AG04450 (cell line): ENCODE measurements around the gene FCAMR. TPM values are rescaled to one million over a fixed set of nuclear protein-coding genes. Genes with fewer than 3 reads are reported as not detected.

ENCODE experiments used
- CTCF ChIA-PET: fragments of 300-600, 350-600 bp; formaldehyde crosslinking; extraction: SDS; loops from one replicate; lab custom pipeline; 2022; ENCODE audit warnings: antibody characterized with exemption, inconsistent platforms; lab: Charles Lee
- POLR2A ChIA-PET: fragments of 350-600 bp; formaldehyde crosslinking; extraction: SDS; loops from one replicate; lab custom pipeline; 2021; ENCODE audit warnings: antibody characterized with exemption, inconsistent platforms; lab: Yijun Ruan, JAX
- DNase-seq: peaks from one replicate; pipeline ENCODE4 v3.0.0-alpha.2; 2011; ENCODE audit warnings: low read depth, low spot score
- H3K27ac ChIP-seq: one replicate; pipeline ENCODE4 v1.5.1; 2012; ENCODE audit warnings: low read depth, low read length, control low read depth
- H3K27me3 ChIP-seq: one replicate; pipeline ENCODE4 v1.6.0; 2012; ENCODE audit warnings: low read length; ENCODE audit not compliant: control insufficient read depth, insufficient read depth
- H3K4me3 ChIP-seq: 2 replicates; pipeline ENCODE4 v1.5.1; 2011; ENCODE audit warnings: mild to moderate bottlenecking, low read depth, low read length, control low read depth
- H3K9me3 ChIP-seq: 2 replicates; pipeline ENCODE4 v1.5.1; 2012; ENCODE audit warnings: low read length; ENCODE audit not compliant: control insufficient read depth, insufficient read depth
- CTCF ChIP-seq: IDR thresholded peaks from 2 replicates; pipeline ENCODE4 v1.5.1; 2011; ENCODE audit warnings: low read depth, low read length, control low read depth, inconsistent platforms
- polyA plus RNA-seq: library from polyadenylated mRNA; depleted of rRNA; stranded (reverse); fragments of >200 nt; gene quantifications from 2 replicates; pipeline ENCODE4 v1.2.3, GENCODE V29; 2011

Gene FCAMR
- polyA plus RNA-seq, 1 experiment, result not detected

- CTCF ChIA-PET, result no interaction called here
- no peak for TF ChIP-seq CTCF
- no peak for DNase-seq
- POLR2A ChIA-PET, result no interaction called here
- Histone ChIP-seq H3K9me3 (no peaks in the 10 kb centered on the region; the same call in 1 of the 2 replicates), H3K27me3 (peaks cover 56% of the 10 kb centered on the region), H3K27ac (no peak overlapping the region), H3K4me3 (no peak overlapping the region)
Observed at GRCh38 chr1:206940588-206940936, 29.7 kb downstream of the FCAMR start.

GRCh38 chr1:206939841-206940587 is 30.2 kb downstream of the FCAMR start:
- no peak for TF ChIP-seq CTCF
- H3K27ac ChIP-seq, result no peak overlapping the region
- no peak overlapping the region for H3K4me3 ChIP-seq
- ChIA-PET POLR2A (no interaction called here), CTCF (interaction anchor here (1.1 kb wide), 1 partner anchor 205 kb away, joined by 3 read pairs; no protein-coding TSS in a partner anchor)
- H3K27me3 ChIP-seq, result peaks cover 52% of the 10 kb centered on the region
- no peaks in the 10 kb centered on the region; the same call in 1 of the 2 replicates for H3K9me3 ChIP-seq
- no peak for DNase-seq

- no peak for DNase-seq
- no peaks in the 10 kb centered on the region; the same call in 1 of the 2 replicates for H3K9me3 ChIP-seq
- peaks cover 48% of the 10 kb centered on the region for H3K27me3 ChIP-seq
- POLR2A ChIA-PET, result no interaction called here
- no peak overlapping the region for H3K4me3 ChIP-seq
- no peak for TF ChIP-seq CTCF
- CTCF ChIA-PET, result interaction anchor here (1.1 kb wide), 1 partner anchor 204 kb away, joined by 3 read pairs; no protein-coding TSS in a partner anchor
- no peak overlapping the region for H3K27ac ChIP-seq
Observed at GRCh38 chr1:206939131-206939530, 31.1 kb downstream of the FCAMR start.

- ChIA-PET CTCF (no interaction called here), POLR2A (no interaction called here)
Observed at GRCh38 chr1:206937425-206937824, 32.8 kb downstream of the FCAMR start.

More at GRCh38 chr1:206937425-206937824, 32.8 kb downstream of the FCAMR start:
- no peak for TF ChIP-seq CTCF
- peaks cover 35% of the 10 kb centered on the region for H3K27me3 ChIP-seq
- no peak overlapping the region for H3K27ac ChIP-seq
- H3K4me3 ChIP-seq, result no peak overlapping the region
- no peak for DNase-seq
- H3K9me3 ChIP-seq, result no peaks in the 10 kb centered on the region; the same call in 1 of the 2 replicates
